OCI-LY3 (cell line): ENCODE results near the gene SIGLEC7.

Source experiments
- H2AFZ ChIP-seq: fragments of 200-600, 300-600 bp; shearing (Covaris generic); 2 replicates; pipeline ENCODE4 v1.6.0; 2014; ENCODE audit warnings: antibody characterized with exemption, low read depth, low read length
- H3K27ac ChIP-seq: fragments of 200-600, 300-600 bp; sonication (generic); 2 replicates; pipeline ENCODE4 v1.5.1; 2014; ENCODE audit warnings: mild to moderate bottlenecking, low read length, moderate library complexity, mixed read lengths
- H3K27me3 ChIP-seq: fragments of 200-600, 300-600 bp; sonication (generic); 2 replicates; pipeline ENCODE4 v1.6.1; 2014; ENCODE audit warnings: low read depth, low read length, mixed read lengths
- H3K36me3 ChIP-seq: fragments of 200-600, 300-600 bp; sonication (generic); replicated peaks from 2 replicates; pipeline ENCODE3; 2014; ENCODE audit warnings: low read depth, low read length, mixed read lengths
- H3K4me1 ChIP-seq: fragments of 300-600, 200-600 bp; sonication (generic); 2 replicates; pipeline ENCODE4 v1.6.1; 2014; ENCODE audit warnings: low read length, mixed read lengths
- H3K4me2 ChIP-seq: fragments of 200-600, 300-600 bp; sonication (generic); 2 replicates; pipeline ENCODE4 v1.6.1; 2014; ENCODE audit warnings: low read length, mixed read lengths
- H3K4me3 ChIP-seq: fragments of 300-600, 200-600 bp; sonication (generic); 2 replicates; pipeline ENCODE4 v1.5.1; 2014; ENCODE audit warnings: antibody characterized with exemption, mild to moderate bottlenecking, low read length, moderate library complexity
- H3K79me2 ChIP-seq: fragments of 300-600, 200-600 bp; shearing (Covaris generic); 2 replicates; pipeline ENCODE4 v1.6.1; 2014; ENCODE audit warnings: mild to moderate bottlenecking, low read length, mixed read lengths
- H3K9ac ChIP-seq: fragments of 300-600, 200-600 bp; shearing (Covaris generic); 2 replicates; pipeline ENCODE4 v1.6.0; 2014; ENCODE audit warnings: mild to moderate bottlenecking, low read length, moderate library complexity
- H3K9me3 ChIP-seq: fragments of 200-600, 300-600 bp; shearing (Covaris generic); 2 replicates; pipeline ENCODE4 v1.6.1; 2014; ENCODE audit warnings: low read length, mixed read lengths; ENCODE audit not compliant: insufficient read depth
- H4K20me1 ChIP-seq: fragments of 200-600, 300-600 bp; sonication (generic); 2 replicates; pipeline ENCODE4 v1.6.1; 2016; ENCODE audit warnings: low read length, mixed read lengths; ENCODE audit not compliant: insufficient read depth
- CTCF ChIP-seq: fragments of 200-600, 300-600 bp; sonication (generic); IDR thresholded peaks from 2 replicates; pipeline ENCODE4 v1.5.1; 2014; ENCODE audit warnings: antibody characterized with exemption, low read length, low read depth
- EZH2phosphoT487 ChIP-seq: fragments of 200-600 bp; shearing (Covaris generic); IDR thresholded peaks from 2 replicates; pipeline ENCODE4 v1.6.1; 2018; ENCODE audit warnings: antibody characterized with exemption, mixed run types, low read depth

Gene SIGLEC7

GRCh38 chr19:51143486-51143885 is 1.4 kb downstream of the SIGLEC7 start:
- Histone ChIP-seq H3K4me3 (no peak overlapping the region), H3K9me3 (no peaks in the 10 kb centered on the region), H3K4me2 (no peak overlapping the region), H3K4me1 (peaks cover 17% of the 10 kb centered on the region), H3K36me3 (no peaks in the 10 kb centered on the region), H3K9ac (no peak overlapping the region), H4K20me1 (no peaks in the 10 kb centered on the region), H3K79me2 (no peaks in the 10 kb centered on the region), H3K27ac (no peak overlapping the region), H3K27me3 (peaks cover 36% of the 10 kb centered on the region), H2AFZ (no peak overlapping the region)
- TF ChIP-seq EZH2phosphoT487 (no peak), CTCF (no peak)

- H3K9ac ChIP-seq, result no peak overlapping the region
- H3K27ac ChIP-seq, result no peak overlapping the region
- H3K79me2 ChIP-seq, result no peaks in the 10 kb centered on the region
- H3K4me1 ChIP-seq, result peaks cover 6% of the 10 kb centered on the region
- H3K4me2 ChIP-seq, result no peak overlapping the region
- H2AFZ ChIP-seq, result no peak overlapping the region
- no peaks in the 10 kb centered on the region for H3K9me3 ChIP-seq
- no peaks in the 10 kb centered on the region for H3K36me3 ChIP-seq
- H4K20me1 ChIP-seq, result no peaks in the 10 kb centered on the region
- no peak overlapping the region for H3K4me3 ChIP-seq
- peaks cover 37% of the 10 kb centered on the region for H3K27me3 ChIP-seq
- TF ChIP-seq CTCF (no peak), EZH2phosphoT487 (no peak)
These were observed 2.5 kb downstream of the SIGLEC7 start for GRCh38 chr19:51144482-51145045.

- no peaks in the 10 kb centered on the region for H3K9me3 ChIP-seq
- no peak overlapping the region for H3K4me3 ChIP-seq
- H3K36me3 ChIP-seq, result no peaks in the 10 kb centered on the region
- TF ChIP-seq CTCF (no peak), EZH2phosphoT487 (no peak)
- no peaks in the 10 kb centered on the region for H4K20me1 ChIP-seq
- no peak overlapping the region for H2AFZ ChIP-seq
- no peak overlapping the region for H3K27ac ChIP-seq
- H3K27me3 ChIP-seq, result peaks cover 42% of the 10 kb centered on the region
- no peak overlapping the region for H3K9ac ChIP-seq
- no peaks in the 10 kb centered on the region for H3K79me2 ChIP-seq
- H3K4me1 ChIP-seq, result no peaks in the 10 kb centered on the region
- no peak overlapping the region for H3K4me2 ChIP-seq
These were observed 3.9 kb downstream of the SIGLEC7 start for GRCh38 chr19:51145916-51146493.

GRCh38 chr19:51146751-51147150 is 4.7 kb downstream of the SIGLEC7 start:
- TF ChIP-seq EZH2phosphoT487 (no peak), CTCF (no peak)
- no peaks in the 10 kb centered on the region for H3K4me1 ChIP-seq

More at GRCh38 chr19:51146751-51147150, 4.7 kb downstream of the SIGLEC7 start:
- no peak overlapping the region for H3K9ac ChIP-seq
- peaks cover 41% of the 10 kb centered on the region for H3K27me3 ChIP-seq
- no peaks in the 10 kb centered on the region for H3K36me3 ChIP-seq
- no peak overlapping the region for H3K4me3 ChIP-seq
- H3K4me2 ChIP-seq, result no peak overlapping the region
- no peaks in the 10 kb centered on the region for H3K9me3 ChIP-seq
- no peak overlapping the region for H2AFZ ChIP-seq
- H3K27ac ChIP-seq, result no peak overlapping the region
- H3K79me2 ChIP-seq, result no peaks in the 10 kb centered on the region
- no peaks in the 10 kb centered on the region for H4K20me1 ChIP-seq
